HG03378 (cell line): Measurements from ENCODE around the gene ATP2B3.
A peak's percentile ranks its signal among the peaks of the same experiment; 100 is the strongest.

Experiments used
- ATAC-seq: cut with Tn5 transposase; IDR thresholded peaks from one replicate; pipeline ENCODE4 v1.9.1; 2021; ENCODE audit warnings: mild to moderate bottlenecking, moderate library complexity; ENCODE audit not compliant: unreplicated experiment

Gene ATP2B3

DNA sequence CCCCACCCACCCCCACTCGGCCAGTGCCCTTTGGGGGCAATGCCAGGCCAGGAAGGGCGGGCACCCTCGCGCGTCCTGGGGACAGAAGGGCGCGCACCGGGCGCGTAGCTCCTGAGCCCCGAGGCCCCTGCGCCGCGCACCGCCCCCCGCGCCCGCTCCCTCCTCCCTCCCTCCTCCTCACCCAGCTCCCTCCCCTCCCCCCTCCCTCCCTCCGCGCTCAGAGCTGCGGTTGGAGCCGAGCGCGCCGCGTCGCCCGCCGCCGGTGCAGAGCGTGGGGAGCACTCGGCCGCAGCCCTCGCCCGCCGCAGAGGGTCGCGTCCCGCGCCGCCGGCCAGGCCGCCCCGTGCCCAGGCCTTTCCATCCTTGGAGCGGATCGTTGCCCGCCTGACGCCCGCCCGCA lies at the start of gene ATP2B3:
Gene ATP2B3, plus strand, starts transcription at position 220 of the 400 bp plus-strand sequence. CDS start 18,606 bp downstream, outside the sequence.
- no peak for ATAC-seq

DNA sequence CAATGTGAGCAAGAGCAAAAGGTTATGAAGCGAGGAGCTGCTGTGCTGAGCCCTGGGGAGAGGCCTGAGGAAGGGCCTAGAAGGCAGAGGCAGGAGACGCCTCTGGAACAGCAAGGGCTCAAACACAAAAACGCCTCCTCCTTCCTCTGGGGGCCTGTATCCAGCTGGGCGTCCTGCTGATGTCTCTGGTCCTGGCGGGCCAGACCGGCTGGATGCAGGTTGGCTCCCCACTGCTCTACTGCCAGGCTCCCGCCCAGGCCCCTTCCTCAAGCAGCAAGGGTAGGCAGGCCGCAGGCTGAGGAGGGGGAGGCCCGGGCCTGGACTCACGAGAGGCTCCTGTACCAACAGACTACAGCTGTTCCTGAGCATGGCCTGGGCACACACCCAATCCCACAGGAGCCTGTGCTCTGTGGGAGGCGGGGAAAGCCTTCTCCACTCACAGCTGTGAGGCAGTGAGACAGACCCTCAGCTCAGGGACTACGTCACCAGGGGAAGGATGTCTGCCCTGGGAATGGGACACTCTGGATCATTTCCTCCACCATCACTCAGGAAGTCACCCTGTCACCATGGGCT lies 49.3 kb upstream of the ATP2B3 start:
- no peak for ATAC-seq

DNA sequence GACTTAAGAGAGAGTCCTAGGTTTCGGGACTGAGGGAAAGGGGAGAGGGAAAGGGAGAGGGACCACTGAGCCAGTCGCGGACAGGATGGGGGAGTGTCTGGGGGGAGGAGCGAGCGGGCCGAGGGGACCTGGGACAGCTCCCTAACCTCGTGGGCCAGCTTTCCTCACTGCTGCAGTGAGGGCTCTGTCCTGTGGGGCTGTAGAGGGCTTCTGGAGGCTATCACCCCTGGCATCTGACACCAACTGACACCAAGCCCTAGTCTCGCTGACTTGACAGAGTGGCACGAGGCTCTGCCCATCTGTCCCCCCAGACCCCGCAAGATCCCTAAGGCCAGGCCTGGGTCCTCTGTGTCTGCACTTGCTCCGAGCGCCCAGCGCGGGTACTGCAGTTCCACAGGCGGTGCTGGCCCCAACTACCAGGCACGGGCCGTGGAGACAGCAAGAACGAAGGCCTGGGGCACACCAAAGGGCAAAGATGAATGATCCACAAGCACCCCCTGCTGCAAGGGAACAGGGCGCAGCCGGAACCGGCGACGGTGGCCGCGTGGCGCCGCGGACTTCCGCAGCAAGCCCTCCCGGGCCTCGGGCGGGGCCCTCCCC lies 47.5 kb upstream of the ATP2B3 start:
- ATAC-seq: peak; percentile 16

DNA sequence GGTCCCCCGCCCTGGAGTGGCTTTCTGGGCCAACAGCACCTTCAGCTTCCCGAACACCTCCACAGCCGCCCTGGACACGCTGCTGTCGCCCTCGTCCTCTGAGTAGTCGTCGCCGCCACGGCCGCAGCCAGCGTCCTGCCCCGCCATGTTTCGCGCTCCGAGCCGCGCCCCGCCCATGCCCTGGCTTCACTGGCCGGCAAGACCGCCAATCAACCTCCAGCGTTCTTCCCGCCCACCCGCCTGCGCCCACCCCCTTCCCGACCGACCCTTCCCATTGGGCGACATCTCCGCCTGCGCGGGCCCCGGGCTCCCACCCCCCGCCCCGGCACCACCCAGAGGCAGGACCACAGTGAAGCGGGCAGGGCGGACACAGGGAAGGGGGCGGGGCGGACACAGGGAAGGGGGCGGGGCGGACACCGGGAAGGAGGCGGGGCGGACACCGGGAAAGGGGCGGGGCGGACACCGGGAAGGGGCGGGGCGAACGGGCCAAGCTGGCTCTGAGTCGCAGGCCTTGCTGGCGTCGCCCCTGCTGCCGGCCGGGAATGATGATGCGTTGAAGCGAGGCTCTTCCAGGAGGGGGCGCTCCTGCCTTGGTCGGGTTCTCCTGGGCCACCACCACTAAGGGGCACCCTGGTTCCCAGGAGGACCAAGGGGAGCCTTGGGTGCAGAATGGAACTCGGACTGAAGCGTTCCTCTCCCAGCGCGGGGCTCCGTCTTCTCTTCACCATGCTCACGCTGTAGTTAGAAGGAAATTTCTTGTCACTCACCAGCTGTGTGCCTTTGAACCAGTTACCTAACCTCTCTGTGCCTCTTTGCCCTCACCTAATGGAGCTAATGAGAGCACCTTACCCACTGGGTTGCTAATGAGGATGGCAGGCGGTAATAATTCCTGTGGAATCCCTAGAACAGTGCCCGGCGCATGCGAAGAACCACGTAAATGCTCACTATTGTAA lies 46.8 kb upstream of the ATP2B3 start, which contains the start of gene HAUS7:
Gene HAUS7, minus strand, starts transcription at position 166 of the 953 bp plus-strand sequence. Its CDS starts 19 bp downstream, at position 147.
- ATAC-seq: peak; percentile 67

DNA sequence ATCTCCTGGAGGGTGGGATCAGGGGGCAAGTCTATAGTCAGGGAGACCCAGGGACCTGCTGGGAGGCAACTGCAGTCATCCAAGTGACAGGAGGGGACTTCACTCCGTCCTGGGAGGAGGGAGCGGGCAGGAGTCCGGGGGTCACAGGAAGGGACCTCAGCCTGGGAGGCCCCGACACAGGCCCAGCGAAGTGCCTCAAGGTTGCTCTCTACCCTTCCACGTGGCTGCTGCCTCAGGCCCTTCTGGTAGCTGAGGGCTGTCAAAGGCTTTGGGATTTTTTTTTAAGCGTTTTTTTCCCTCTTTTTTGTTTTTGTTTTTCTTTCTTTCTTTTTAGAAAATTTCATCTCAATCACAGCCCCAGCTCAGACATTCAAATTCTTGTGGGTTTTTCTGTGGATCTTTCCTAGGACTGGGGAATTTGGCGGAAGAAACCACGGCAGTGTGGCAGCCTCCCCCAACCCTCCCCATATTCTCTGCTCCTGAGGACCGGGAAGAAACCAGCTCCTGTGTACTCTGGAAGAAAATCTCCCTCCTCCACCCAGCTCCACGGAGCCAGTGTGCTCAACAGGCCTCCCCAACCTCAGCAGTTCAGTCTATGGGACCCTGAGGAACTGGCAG lies 45.7 kb upstream of the ATP2B3 start:
- no peak for ATAC-seq

DNA sequence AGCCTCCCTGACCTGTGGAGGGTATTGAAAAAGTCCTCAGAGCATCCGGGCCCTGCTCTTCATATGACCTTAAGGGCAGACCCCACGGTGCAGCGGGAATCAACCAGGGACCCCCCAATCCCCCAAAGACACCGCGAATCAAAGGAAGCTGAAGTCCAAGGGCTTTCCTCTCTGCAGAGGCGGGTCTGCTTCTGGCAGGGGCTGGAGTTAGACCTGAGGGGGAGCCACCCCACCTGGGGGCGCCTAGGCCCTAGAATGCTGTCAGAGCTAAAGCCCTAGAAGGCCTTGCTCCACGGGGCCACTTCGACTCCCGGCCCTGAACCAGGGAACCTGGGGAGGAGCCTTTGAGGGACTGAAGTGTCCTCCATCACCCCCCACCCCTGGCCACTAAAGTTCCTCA lies 44.3 kb upstream of the ATP2B3 start:
- ATAC-seq: no peak

DNA sequence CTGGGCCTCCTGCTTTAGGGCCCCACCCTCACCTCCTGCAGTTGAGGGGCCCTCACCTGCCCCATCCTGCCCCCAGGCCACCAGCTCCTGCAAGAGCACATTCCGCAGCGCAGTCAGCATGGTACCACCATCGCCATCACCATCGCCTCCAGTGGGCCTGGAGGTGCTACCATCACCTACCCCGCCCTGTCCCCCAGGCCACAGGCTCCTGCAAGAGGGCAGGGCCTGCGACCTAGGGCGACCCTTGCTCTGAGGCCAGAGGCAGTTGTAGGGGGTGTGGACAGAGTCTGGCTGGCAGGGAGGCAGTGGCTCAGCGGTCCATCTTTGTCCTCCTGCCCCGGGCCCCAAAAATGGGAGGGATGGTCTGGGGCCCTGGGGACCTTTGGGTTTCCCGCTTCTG lies 43.2 kb upstream of the ATP2B3 start:
- ATAC-seq: no peak

DNA sequence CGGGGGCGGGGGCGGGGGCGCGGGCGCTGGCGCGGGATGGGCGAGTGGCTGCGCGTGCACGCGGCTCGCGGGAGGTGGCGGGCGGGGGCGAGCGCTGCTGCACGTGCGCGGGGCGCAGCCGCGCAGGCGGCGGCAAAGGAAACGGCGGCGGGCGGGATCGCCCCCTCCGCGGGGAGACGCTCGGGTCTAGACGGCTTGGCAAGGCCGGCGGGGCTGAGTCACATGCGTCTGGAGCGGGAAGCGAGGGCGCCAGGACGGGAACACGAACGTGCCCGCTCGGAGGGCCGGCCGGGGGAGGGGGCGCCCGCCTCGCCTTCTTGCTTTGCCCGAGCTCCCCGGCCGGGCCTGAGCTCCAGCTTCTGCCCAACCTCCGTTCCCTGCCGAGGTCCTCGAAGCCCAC lies 42.7 kb upstream of the ATP2B3 start:
- ATAC-seq: no peak

DNA sequence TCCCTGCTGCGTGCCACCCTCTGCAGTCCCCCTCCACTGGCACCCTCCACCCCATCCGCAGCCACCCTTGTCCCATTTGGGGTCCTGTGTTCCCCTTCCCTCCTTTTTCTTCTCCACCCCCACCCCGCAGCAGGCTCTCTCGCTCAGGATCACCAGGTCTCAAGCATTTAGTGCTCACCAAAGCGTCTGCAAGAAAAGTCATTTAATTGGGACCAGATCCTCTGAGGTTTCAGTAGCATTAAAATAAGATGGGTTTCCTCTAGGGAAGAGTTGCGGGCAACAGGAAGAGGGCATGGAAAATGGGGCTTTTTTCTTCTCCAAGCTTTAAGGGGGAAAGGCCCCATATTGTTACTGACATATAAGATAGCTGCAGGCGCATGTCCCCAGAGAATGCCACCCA lies 42.2 kb upstream of the ATP2B3 start:
- no peak for ATAC-seq

DNA sequence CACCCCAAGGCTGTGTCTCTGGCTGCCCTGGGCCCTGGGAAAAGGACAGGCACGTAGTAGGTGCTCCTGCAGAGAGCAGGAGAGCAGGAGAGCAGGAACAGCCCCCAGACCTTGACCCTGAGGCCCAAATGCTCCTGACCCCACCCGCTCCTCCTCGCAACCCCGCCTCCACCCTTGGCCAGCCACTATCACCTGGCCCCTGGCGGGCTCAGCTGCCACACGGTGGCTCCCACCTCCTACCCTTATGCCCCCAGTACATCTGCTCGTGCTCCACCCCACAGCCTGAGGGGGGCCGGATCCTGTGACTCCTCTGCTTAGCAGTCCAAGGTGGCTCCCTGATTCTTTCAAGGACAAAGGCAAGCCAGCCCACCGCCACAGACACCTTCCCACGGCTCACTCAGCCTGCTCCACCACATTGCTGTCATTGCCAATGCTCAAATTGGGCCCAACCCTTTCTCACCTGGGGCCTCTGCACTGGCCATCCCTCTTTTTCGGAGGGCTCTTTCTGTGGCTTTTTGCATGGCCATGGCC lies 41.6 kb upstream of the ATP2B3 start:
- ATAC-seq: no peak

DNA sequence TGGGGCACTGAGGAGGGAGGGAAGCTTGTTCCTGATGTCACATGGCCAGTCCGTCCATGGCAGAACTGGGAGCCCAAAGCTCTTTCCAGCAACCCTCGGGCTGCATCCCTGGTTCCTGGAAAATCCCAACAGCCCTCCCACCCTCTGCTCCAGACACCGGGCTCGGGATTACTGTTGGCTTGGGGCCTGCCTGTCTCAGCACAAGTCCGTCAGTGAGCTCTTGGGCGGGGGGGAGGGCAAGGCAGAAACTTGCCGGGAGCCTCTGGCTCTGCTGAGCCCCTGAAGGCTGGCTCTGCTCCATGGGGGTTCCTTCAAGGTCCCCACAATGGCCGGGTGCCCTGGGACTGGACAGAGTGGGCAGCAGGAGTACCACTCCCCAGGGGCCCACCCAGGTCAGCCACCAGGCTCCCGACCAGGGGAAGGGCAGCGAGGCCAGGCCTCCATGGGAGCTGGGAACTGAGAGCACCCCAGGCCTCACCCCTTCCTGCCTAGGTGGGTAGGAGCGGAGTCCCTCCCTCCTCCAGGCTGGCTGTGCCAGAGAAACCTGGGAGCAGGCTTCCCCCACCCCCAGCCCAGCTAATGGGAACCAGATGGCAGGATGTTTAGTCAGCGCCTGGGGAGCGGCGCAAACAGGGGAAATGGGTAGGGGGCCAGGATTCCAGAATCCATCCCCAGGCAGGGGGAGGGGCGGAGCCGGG lies 40.6 kb upstream of the ATP2B3 start:
- ATAC-seq: no peak

DNA sequence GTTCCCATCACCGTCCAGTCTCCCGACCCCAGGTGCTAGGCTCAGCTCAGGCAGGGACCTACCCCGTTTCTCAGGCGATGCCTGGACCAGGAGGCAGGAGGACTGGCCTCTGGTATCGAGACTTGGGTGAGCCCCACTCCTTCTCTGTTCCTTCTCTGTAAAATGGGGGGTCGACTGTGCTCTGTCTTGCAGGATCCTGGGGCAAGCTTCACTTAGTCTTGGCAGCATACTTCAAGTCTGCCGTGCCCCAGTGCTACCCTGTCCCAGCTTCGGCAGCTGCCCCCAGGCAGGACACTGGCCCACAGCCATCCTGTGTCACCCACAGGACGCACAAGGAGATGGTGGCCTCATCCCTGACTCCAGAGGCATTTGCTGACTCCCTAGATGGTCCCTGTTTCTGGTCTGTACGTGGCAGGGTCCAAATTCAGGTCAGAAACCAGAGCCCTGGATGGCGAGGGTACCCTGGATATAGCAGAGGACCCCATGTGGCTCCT lies 40.0 kb upstream of the ATP2B3 start:
- ATAC-seq: no peak

DNA sequence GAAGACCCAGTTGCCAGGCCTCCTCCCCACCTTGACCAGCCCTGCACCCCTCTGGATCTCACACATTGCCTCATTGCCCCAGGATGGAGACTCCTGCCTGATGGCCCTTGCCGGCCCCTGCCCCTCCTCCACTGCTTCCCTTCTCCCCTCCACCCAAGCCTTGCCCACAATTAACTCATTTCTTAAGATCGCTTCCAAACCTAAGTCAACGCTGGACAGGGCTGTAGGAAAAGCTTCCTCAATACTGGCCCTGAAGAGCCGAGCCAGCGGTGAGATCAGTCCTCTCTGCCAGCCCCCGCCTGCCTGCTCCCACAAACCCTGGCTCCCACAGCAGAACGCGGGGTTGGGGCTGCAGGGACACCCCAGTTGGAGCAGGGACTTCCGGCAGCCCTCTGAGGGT lies 39.5 kb upstream of the ATP2B3 start:
- ATAC-seq: no peak

DNA sequence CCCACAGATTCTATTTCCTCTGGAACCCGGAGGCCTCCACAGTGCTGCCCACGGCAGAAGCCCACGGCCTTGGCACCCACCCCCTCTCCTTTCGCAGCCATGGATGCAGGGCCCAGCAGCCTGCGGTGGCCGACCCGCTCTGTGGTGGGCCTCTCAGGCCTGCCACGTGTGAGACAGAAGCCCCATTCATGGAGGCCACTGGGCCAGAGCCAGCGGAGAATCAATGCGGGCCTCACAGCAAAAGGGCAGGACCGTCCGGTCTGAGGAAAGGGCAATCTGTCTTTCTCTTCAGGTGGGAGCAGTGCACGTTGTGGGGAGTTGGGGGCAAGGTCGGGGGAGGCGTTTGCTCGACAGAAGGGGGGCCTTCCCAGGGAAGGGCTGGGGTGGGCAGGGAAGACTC lies 38.7 kb upstream of the ATP2B3 start:
- ATAC-seq: no peak

DNA sequence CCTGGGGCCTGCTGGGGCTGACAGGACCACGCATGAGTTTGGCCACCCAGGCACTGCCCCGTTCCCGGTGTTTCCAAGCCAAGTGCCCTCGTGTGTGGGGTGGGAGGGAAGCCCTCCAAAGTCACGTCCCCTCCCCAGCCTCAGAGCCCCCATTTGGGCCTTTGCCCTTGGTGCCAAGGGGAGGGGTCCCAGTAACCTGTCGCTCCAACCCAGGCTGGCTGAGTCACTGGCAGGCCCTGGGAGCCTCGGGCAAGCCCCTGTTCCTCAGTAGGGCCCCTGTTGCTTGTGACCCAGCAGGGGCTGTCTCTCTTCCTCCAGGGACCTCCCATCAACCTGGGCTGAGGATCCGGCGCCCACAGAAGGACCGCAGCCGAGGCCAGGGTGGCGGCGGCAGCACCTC lies 36.4 kb upstream of the ATP2B3 start:
- no peak for ATAC-seq

DNA sequence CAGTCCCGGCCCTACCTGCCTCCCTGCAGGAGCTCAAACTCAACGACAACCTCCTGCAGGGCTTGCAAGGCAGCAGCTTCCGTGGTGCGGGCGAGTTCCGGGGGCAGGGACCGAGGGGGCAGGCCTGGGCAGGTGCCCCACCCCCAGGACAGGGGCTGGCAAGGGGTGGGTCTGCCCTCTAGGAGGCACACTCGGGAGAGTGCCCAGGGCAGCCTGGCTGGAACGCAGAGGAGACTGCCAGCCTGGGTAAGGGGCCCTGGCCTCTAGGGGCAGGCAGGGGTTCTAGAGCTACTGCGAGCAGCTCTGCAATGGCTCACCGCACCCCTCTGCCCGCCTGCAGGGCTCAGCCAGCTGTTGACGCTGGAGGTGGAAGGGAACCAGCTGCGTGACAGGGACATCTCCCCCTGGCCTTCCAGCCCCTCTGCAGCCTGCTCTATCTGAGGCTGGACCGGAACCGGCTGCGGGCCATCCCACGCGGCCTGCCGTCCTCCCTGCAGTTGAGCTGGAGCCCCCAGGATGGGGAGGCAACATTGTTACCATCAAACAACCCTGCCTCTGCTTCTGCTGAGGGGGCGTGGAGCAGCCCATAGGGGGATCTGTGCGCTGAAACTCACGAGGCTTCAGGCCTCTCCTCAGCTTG lies 34.9 kb upstream of the ATP2B3 start:
- no peak for ATAC-seq

DNA sequence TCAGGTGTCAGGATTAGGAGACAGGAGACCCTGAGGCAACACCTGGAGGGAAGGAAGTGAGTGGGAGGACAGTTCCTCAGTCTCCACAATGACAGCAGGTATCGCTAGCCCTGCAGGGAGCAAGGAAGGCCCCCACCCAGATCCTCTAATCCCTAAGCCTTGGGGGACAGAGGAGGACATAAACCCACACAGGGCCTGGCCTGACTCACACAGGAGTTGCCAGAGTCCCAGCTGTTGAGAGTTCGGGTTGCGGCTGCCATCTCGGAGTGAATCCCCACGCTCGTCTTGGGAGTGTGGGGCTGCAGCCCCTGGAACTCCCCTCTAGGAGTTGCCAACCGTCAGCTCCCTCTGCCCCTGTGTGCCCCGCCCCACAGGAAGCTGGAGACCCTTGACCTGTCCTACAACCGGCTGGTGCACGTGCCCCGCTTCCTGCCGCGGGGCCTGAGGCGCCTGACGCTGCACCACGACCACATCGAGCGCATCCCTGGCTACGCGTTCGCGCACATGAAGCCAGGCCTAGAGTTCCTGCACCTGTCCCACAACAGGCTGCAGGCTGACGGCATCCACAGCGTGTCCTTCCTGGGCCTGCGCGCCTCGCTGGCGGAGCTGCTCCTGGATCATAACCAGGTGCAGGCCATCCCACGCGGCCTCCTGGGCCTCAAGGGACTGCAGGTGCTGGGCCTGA lies 31.9 kb upstream of the ATP2B3 start:
- no peak for ATAC-seq

DNA sequence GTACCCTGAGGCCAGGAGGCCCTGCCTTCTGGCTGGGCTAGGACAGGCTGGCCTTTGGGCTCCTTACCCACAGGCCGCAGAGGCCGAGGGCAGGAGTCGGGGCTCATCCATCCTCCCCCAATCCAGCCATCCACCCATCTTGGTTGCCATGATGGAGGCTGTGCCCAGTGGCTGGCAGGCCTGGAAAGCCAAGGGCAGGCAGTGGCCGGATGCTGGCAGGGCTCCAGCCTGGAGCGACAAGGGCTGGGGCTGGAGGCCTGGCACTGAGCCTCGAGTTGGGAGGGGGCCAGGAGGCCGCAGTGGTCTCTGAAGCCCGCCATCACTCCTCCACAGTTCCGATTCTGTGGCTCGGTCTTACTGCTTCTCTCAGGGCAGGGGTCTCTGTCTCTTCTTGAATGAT lies 31.3 kb upstream of the ATP2B3 start:
- ATAC-seq: no peak

DNA sequence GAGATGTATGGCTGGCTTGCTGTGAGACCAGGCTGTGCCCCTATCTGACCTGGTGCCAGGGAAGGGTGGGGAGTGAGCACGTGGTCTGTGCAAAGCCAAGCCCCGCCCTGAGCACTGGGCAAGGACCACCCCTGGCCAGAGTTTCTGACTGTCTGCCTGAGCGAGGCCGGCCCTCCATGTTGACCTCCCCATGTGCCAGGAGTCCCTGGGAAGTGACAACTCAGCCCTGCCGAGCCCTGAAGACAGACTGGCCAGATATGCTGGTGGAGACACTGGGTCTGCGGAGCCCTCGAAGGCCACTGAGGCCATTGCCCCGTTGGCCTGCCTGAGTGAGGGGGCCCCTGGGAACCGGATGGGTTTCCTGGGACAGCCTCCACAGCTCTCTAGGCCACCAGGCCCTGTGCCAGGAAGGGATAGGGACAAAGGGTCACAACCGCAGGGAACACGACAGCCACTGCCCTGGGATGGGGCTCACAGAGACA lies 29.8 kb upstream of the ATP2B3 start:
- no peak for ATAC-seq
